ENCODE results near the gene SF3A2.

The SF3A2 gene

DNA sequence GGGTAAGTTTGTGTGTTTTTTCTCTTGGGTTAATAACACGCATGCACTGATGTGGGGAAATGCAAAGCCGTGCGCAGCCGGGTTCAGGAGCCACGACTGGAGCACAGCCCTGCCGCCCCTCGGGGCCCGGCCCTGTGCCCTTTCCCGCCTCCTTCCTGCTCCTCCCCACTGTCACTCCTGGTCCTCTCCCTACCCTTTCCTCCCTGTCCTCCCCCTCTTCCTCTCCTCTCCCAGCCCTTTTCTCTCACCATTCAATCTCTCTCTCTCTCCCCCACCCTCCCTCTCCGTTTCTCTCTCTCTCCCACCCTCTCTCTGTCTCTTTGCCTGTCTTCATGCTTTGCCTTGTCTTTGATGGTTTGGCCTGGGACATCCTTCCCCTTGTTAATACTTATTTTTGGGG is 27.6 kb upstream of the SF3A2 start:
- no peak for DNase-seq (ENCODE audit: extremely low read depth, low read depth)
- TF ChIP-seq, protein P1, sequence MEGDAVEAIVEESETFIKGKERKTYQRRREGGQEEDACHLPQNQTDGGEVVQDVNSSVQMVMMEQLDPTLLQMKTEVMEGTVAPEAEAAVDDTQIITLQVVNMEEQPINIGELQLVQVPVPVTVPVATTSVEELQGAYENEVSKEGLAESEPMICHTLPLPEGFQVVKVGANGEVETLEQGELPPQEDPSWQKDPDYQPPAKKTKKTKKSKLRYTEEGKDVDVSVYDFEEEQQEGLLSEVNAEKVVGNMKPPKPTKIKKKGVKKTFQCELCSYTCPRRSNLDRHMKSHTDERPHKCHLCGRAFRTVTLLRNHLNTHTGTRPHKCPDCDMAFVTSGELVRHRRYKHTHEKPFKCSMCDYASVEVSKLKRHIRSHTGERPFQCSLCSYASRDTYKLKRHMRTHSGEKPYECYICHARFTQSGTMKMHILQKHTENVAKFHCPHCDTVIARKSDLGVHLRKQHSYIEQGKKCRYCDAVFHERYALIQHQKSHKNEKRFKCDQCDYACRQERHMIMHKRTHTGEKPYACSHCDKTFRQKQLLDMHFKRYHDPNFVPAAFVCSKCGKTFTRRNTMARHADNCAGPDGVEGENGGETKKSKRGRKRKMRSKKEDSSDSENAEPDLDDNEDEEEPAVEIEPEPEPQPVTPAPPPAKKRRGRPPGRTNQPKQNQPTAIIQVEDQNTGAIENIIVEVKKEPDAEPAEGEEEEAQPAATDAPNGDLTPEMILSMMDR (IDR thresholded peaks at IDR 0.05; ENCODE audit: low read depth, low read length) = no peak

DNA sequence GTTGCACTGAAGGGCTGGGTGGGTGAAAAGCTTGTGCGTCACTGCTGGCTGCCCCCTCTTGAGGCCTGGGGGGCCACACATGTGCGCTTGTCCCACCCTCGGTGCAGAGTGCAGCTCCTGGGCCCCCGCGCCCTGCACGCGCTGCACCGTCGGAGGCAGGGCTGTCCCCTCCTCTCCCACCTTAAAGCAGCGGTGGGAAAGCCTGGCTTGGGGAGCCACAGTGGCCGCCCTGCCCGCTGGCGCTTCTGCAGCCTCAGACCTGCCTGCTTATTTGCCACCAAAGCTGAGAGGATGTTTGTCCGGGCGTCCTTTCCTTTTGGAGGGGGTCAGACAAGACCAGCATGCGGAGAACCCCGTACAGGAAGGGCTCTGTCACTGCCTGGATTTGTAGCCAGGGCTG is 27.2 kb upstream of the SF3A2 start:
- no peak for DNase-seq (ENCODE audit: extremely low read depth, low read depth)
- TF ChIP-seq, protein P1 (IDR thresholded peaks at IDR 0.05; ENCODE audit: low read depth, low read length) = no peak

GRCh38 chr19:2210206-2210605 is 26.4 kb upstream of the SF3A2 start:
- TF ChIP-seq, protein P1 (IDR thresholded peaks at IDR 0.05; ENCODE audit: low read depth, low read length) = no peak
- DNase-seq (ENCODE audit: extremely low read depth, low read depth) = no peak

DNA sequence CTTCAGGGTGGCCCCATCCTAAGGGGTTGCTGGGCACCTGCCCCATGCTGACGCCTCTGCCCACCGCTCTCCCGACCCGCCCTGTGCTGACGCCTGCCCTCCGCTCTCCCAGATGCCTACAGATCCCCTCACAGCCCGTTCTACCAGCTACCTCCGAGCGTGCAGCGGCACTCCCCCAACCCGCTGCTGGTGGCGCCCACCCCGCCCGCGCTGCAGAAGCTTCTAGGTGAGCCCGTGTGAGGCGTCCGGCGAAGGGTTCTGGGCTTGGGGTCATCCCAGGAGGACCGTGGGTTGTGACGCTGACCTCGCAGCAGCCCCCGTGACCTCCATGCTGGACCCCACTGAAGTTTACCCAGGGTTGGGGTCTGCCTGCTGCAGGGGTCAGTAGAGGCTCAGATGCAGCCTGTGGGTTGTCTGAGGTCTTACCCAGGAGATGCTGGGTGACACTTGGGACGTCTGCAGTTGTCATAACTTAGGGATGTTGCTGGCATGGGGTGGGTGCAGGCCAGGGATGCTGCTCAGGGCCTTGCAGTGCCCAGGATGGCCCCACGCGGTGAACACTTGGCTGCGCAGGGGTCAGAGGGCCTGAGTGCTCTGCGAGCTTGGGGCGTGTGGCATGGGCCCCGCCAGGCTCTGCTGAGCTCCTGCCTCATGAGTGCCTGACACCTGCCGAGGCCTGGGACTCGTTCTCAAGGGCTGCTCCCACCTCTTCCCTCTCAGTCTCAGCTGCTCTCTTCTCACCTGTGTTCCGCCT is 25.5 kb upstream of the SF3A2 start:
- no peak for DNase-seq (ENCODE audit: extremely low read depth, low read depth)
- TF ChIP-seq, protein P1 (IDR thresholded peaks at IDR 0.05; ENCODE audit: low read depth, low read length) = no peak

DNA sequence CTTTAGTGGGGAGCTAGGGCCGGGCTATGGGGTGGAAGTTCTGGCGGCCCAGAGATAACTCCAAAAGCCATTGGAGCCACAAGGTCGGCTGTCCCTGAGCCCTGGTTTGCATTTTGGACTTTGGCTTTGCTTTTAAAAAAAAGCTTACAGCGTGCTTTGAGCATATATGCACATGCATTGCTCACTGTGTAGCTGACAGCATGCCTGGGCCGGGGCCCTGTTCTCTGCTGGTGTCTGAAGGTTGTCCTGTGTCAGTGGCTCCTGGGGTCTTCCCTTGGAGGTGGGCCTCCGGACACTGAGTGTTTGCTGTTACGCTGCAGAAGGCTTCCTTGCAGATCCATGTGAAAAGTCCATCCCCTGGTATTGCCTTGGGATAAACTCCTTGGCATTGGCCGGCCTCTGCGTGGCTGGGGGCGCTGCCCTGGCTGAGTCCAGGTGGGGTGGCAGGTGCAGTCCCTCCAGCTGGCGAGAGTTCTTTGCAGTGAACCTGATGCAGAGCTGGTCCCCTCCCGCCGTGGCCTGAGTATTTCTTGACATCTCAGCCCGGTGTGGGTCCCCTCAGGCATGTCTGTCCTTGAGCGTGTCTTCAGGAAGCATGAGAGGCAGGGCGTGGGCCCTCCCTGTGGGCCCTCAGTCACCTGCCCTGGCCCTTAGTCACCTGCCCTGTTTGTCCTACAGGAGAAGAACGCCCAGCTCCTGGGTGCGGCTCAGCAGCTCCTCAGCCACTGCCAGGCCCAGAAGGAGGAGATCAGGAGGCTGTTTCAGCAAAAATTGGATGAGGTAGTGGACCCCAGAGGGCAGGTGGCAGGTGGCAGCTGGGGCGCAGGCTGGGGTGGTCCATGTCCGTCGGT is 23.5 kb upstream of the SF3A2 start:
- DNase-seq (ENCODE audit: extremely low read depth, low read depth) = no peak
- TF ChIP-seq, protein P1 (IDR thresholded peaks at IDR 0.05; ENCODE audit: low read depth, low read length) = no peak

- TF ChIP-seq, protein P1 (IDR thresholded peaks at IDR 0.05; ENCODE audit: low read depth, low read length) = no peak
- no peak for DNase-seq (ENCODE audit: extremely low read depth, low read depth)
Observed at GRCh38 chr19:2213799-2214198, 22.8 kb upstream of the SF3A2 start.

DNA sequence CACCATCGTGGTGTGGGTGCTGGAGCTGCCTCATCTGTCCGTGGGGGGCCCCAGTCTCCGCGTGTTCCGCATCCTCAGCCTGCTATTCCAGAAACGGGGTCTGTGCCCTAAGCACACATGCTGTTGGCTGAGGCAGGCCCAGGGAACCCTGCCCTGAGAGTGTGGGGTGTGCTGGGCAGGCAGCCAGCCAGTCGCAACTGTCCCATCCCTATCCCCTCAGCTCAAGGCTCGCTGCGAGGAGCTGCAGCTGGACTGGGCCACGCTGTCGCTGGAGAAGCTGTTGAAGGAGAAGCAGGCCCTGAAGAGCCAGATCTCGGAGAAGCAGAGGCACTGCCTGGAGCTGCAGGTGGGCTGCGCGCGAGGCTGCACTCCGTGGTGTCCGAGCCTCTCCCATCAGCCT is 22.4 kb upstream of the SF3A2 start:
- TF ChIP-seq, protein P1 (IDR thresholded peaks at IDR 0.05; ENCODE audit: low read depth, low read length) = no peak
- DNase-seq (ENCODE audit: extremely low read depth, low read depth) = no peak

Measured in AG09319 (cell line).